Stimulated activated CD8-positive, alpha-beta memory T cell treated with anti-CD3 and anti-CD28 coated beads, Interleukin-15, amount 100 ng/mL, for 1 hour (primary cell): Measurements from ENCODE around the gene NHERF2.

Experiments
- DNase-seq: peaks from one replicate; pipeline ENCODE4 v3.0.0-alpha.2; 2020; ENCODE audit warnings: low read depth

NHERF2 gene

DNA sequence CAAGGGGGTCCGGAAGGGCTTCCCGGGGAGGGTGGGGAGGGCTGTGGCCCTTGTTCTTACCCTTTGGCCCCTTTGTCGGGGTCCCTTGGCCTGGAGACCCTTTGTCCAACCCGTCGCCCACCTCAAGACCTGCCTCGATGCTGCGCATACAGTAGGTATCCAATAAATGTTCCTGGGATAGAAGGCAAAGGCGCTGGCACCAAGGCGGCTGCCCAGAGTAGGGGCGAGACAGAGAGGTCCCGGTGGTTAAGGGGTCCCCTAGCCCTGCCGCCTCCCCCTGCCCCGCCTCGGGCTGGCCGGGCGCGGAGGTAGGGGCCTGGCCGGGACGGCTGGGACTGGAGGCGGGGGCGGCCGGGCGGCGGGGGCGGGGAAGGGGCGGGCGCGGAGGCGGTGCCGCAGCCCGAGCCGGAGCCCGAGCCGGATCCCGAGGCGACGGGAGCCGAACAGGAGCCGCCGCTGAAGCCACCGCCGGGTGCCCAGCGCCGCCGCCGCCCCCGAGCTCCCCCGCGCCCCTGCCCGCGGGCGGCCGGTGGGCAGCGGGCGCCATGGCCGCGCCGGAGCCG lies at the start of gene NHERF2:
Gene NHERF2 (plus strand): TSS at position 442 of the 563 bp plus-strand sequence. CDS start 104 bp downstream, at position 546.
- DNase-seq: no peak

GRCh38 chr16:1976951-1977874 lies 49.5 kb upstream of the NHERF2 start:
- DNase-seq: no peak

DNA sequence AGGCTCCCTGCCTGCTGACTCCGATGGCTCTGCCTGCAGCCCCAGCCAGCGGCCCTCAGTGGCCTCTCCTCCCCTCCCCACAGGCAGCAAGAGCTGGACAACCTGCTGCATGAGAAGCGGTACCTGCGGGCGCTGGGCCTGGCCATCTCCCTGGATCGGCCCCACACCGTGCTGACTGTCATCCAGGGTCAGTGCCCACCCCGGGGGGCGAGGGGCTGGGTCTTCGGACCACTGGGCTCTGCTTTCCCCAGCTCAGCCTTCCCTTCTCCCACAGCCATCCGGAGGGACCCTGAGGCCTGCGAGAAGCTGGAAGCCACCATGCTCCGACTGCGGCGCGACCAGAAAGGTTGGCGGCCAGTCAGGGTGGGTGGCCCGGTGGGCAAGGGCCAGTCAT lies 48.8 kb upstream of the NHERF2 start:
- no peak for DNase-seq

GRCh38 chr16:1978476-1979120 lies 48.1 kb upstream of the NHERF2 start:
- DNase-seq: no peak

- no peak for DNase-seq
These were observed 47.3 kb upstream of the NHERF2 start for GRCh38 chr16:1979271-1980029.

GRCh38 chr16:1980030-1980769 lies 46.5 kb upstream of the NHERF2 start:
- DNase-seq: no peak

DNA sequence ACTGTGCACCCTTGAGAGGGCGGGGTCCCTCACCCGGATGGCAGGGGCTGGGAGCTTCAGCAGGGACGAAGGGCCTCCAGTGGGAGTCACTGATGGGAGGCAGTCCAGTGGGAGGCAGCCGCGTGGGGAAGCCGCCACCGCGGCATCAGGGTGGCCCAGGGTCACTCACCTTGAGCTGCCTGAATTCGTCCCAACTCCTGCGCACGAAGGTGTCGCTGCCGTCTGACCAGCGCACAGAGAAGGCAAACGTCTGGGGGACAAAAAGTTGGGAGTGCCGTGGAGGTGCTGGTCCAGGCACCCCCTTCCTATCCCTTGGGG lies 46.0 kb upstream of the NHERF2 start:
- DNase-seq: no peak

DNA sequence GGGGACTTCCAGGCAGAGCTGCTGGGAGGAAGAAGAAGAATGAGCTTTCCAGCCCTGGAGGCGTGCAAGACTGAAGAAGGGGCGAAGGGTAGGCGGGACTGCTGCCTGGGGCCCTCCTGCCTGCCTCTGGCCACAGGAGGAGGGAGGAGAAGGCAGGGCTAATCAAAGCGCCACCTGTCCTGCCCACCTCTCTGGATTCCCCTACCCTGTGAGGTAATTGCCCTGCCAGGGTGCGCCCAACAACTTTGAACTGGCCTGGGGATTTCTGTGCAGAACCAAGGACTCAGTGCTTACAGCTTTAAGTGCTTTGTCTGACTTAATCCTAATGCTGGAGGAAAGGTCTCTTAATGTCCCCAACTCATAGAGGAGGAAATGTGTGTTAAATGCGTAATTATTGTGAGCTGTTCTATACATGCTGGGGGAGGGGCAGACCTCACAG lies 45.3 kb upstream of the NHERF2 start, which contains the start of gene NOXO1:
Gene NOXO1 (minus strand): TSS at position 72 of the 439 bp plus-strand sequence. CDS start 290 bp downstream, outside the sequence.
- DNase-seq: no peak

GRCh38 chr16:1982013-1982433 lies 44.7 kb upstream of the NHERF2 start:
- DNase-seq: no peak

DNA sequence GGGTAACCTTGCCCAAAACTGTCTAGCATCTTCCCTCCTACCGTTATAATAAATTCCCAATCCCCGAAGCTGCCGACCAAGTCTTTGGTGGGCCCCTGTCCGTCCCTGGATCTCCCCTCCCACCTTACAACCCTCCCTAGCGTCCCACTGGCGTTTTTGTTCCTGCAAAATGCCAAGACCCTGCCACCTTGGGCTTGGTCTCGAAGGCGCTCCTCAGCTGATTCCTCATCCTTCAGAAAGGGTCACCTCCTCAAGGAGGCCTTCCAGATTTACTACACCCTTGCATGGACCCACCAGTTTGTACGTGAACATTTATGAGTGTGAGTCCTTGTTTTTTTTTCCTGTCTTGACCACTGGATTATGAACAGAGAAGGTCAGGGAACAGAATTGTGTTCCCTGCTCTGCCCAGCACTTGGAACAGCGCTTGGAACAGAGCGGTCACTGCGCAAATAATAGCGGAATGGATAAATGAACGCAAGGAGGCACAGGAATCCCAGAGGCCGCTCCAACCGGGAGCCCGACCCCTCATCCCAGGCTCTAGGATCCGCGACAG lies 43.6 kb upstream of the NHERF2 start:
- DNase-seq: no peak

DNA sequence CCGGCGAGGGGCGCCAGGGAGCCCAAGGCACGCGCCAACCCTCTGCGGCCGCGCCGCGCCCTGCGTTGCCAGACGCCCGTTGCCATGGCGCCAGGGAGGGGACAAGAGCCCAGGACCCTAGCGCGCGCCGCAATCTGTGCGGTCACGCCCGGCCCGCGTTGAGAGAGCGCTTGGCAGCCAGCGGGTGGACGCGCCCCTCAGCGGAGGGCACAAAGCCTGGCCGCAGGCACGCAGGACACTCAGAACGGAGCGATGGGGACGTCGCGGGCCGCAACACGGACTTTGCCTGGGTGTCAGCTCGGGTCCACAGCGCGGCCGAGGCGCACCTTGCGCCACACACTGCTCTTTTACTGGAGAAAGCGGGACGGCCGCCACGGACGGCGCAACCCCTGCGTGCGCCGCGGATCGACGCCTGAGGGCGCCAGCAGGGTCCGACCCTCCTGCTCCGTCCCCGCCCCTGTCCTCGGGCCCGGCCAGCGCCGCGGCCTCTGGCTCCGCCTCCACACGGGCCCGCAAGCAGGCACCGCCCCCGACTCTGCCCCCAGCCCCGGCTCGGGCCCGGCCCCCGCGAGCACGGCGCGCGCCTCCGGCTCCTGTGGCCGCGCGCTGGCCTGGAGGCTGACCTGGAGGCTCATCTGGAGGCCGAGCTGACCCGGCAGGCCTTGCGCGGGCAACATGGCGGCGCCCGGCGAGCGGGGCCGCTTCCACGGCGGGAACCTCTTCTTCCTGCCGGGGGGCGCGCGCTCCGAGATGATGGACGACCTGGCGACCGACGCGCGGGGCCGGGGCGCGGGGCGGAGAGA lies 43.0 kb upstream of the NHERF2 start, which contains the start of gene GFER:
Gene GFER (plus strand): TSS at position 650 of the 803 bp plus-strand sequence. CDS start 26 bp downstream, at position 676.
- DNase-seq: no peak

- no peak for DNase-seq
These were observed 42.1 kb upstream of the NHERF2 start for GRCh38 chr16:1984347-1985225.

DNA sequence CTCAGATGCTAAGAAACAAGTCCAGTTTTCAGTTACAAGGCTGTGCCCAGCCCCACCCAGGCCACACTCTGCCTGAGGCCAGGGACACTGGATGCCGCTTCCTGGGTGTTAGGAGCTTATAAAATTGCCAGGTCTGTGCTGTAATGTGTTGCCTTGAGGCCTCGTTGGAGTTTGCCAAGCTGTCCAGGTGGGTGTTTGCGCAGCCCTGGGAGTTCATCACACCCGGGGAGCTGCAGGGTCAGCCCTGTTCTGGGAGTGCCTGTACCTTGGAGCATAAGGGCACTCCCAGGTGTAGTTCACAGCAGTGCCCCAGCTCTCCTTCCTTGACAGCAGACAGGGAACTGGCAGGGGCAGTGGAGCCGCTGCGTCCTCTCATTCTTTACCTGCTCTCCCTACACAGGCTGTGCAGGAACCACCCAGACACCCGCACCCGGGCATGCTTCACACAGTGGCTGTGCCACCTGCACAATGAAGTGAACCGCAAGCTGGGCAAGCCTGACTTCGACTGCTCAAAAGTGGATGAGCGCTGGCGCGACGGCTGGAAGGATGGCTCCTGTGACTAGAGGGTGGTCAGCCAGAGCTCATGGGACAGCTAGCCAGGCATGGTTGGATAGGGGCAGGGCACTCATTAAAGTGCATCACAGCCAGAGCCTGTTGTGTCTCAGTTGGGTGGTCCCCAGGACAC lies 41.1 kb upstream of the NHERF2 start:
- no peak for DNase-seq

DNA sequence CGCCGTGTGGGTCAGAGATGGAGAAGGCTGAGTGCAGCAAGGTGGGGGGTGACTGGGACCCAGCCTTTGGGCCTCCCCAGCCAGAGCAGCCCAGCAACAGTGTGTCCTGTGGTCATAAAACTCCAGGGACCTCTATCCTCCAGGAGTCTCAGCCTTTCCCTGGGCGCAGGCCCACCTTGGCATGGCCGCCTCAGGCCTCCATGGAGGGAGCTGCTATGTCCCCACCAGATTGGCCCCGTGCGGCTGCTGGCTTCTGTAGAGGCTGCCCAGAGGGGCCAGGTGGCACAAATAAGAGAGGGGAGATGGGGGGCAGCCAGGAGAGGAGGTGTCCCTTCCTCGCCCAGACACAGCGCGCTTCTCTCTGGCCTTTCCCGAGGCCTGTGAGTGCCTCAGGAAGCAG lies 39.5 kb upstream of the NHERF2 start:
- no peak for DNase-seq

DNA sequence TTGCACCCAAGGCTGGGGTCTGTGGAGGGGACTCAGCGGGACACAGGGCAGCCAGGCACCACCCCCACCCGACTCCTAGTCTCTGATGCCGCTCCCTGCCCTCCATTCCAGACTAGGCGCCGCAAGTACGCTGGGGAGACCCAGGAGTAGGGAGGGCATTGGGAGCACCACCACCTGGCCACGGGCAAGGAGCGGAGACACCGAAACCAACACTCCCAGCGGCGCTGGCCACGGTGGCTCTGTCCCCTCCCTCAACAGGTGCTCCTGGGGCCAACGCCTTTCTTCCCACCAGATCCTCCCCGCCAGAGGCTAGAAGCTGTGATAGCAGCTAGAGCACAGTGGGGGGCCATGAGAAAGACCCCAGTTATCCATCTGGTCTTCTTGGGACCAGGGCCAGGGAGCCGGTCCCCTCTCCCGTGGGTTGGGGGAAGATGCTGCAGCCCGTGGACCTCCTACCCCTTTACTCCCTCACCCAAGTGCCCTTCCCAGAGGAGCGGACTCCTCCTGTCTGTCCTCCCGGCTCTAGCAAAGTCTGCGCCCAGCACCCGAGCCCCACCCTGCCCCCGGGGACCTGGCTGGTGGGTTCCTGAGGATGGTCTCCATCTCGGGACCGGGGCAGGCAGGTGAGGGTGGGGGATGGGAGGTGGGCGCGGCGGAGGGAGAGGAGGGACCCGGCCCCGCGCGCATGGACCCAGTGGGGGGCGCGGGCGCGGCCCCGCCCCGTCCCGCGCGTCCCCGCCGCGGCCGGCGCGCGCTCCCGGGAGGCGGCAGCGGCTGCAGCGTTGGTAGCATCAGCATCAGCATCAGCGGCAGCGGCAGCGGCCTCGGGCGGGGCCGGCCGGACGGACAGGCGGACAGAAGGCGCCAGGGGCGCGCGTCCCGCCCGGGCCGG lies 37.2 kb upstream of the NHERF2 start, which contains the start of gene SYNGR3:
Gene SYNGR3 (plus strand): TSS at position 762 of the 892 bp plus-strand sequence. CDS start 133 bp downstream, outside the sequence.
- DNase-seq: no peak

DNA sequence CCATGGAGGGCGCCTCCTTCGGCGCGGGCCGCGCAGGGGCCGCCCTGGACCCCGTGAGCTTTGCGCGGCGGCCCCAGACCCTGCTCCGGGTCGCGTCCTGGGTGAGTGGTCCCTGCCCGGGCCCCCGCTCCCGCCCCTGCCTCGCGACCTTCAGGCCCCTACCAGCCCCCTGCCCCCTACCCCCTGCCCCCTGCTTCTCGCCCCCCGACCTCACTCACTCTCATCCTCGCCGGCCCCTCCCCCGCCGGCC lies 36.7 kb upstream of the NHERF2 start:
- DNase-seq: no peak

DNA sequence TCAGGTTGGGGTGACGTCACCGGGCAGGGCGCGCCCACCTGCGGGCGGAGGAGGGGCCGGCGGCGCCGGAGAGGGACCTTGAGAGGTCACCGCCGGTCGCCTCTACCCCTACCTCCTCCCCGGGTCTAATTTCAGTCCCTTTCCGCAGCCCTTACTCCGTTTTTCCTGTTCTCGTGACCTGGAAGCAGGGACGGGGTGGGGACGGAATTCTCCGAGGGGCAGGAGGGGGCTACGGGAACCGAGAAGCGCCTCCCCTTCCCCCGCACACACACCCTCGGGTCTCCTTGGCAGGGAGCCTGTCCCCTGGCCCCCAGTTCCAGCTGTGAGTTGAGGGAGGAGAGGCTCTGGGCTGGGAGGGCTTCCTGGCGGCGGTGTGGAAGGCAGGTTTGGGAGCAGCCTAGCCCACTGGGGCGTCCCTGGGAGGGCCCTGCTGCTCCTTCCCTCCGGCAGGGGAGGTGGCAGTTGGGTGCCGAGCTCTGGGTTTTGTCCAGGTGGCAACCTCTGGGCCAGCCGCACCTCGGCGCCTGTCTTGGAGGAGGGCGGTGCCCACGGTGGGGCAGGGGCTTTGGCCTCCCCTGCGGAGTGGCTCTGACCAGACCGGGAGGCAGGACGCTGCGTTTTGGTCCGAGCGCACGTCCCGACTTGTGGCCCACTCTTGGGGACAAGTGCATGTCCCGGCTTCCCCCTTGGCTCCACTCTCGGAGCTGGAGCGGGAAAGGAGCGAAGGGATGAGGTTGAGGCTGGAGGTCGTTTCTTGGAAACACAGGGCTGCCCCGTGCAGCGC lies 36.2 kb upstream of the NHERF2 start:
- DNase-seq: no peak
